HTERT RPE-1 (cell line): Measurements from ENCODE around the gene NMNAT3.

Source experiments
- in situ Hi-C: fragments of 300-500 bp; cut with MboI; formaldehyde crosslinking; loops from 4 replicates; pipeline ENCODE4 v1.14.3; 2020; ENCODE audit warnings: low sequenced_read_pairs

The NMNAT3 gene

DNA sequence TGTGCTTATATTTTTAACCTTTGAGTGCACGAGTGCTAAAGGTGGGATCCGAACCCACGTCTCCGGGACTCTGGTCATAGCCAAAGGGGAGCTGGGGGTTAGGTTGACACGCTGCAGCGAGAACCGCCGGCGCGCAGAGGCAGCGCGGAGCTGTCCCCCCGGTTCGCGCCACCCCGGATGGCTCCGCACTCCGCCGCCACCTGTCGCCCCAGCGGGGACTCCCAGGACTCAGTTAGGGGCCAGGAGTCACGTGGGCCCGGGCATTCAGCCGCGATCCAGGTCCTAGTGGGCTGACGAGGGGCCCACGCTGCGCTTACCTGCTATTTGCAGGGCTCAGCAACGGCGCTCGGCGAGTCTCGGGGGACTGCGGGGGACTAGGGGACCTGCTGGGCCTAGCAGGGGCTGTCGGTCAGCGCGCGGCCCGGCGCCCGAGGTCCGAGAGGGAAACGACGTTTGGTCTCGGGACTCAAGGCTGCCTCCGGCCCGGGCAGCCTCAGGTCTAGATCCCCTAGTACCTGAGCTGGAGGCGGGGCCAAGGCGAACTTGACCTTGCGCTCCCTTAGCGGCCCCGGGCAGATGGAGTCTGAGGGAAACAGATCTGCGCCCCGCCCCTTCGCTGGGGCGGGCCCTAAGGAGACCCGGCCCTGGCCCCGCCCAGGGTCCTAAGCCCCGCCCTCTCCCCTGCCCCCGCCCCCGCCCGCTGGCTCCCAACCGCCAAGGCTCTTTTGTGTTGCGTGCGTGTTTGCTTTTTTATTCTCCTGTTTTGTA is at the start of gene NMNAT3:
TSS of gene NMNAT3 (minus strand) at position 585 of the 768 bp plus-strand sequence. CDS start 50,248 bp downstream, outside the sequence.
- in situ Hi-C loops = no loop called here

DNA sequence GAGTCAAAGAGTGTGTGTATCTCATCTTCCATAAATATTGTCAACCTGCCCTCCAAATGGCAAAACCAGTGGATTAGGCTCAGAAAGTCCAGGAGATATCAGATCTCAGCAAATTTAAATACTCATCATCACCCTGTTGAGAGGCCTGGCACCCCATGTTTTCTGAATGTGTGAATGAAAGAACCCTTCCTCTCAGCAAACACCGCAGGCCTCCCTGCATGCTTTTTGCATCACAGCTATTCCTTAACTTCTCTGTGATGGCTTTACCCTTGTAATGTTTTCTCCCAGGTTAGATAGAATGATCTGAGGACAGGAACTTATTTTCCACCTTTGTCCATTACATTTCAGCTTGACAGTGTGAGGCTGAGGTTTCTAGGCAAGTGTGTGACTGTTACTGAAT is 43.6 kb upstream of the NMNAT3 start:
- in situ Hi-C loops = no loop called here

DNA sequence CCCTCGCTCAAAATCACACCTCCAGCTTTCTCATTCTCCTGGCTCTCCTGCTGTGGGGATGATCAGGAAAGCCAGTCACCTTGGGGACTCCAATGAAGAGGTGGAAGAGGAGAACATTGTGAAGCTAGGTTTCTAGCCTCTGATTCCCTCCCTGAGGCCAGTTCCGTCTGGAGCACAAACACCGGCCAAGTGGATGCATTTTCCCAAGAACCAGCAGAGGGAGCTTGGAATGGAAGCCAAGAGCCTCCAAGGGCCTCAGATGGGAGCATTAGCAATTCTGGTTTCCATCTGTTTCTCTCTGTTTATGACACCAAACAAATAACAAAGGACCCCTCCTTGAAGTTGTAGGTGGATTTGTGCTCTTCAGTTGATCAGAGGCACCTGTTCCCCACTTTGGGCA is 40.6 kb upstream of the NMNAT3 start:
- in situ Hi-C loops = no loop called here

DNA sequence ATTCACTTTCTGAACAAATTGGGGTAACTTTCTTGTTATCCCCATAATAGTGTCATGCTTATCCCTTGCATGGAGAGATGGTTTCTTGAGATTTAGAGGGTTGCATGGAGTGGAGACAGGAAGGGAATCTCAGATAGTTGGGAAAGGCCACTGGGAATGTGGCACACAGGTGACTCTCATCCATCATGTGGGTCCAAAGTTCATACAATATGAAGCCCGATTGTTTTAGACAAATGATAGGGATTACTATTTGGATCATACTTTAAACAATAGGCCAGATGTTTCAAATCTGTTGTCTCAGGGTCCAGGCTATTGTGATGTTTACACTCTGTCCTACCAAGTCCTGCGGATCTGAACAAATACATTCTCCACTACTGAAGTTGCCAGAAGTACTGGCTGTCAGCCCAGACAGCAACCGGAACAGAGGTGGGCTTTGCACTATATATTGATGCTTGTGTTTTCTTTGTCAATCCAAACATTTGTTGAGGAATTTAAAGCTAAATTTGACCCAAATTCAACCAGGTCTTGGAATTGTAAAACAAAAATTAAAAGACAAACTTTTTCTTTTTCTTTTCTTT is 39.2 kb upstream of the NMNAT3 start:
- in situ Hi-C loops = no loop called here

DNA sequence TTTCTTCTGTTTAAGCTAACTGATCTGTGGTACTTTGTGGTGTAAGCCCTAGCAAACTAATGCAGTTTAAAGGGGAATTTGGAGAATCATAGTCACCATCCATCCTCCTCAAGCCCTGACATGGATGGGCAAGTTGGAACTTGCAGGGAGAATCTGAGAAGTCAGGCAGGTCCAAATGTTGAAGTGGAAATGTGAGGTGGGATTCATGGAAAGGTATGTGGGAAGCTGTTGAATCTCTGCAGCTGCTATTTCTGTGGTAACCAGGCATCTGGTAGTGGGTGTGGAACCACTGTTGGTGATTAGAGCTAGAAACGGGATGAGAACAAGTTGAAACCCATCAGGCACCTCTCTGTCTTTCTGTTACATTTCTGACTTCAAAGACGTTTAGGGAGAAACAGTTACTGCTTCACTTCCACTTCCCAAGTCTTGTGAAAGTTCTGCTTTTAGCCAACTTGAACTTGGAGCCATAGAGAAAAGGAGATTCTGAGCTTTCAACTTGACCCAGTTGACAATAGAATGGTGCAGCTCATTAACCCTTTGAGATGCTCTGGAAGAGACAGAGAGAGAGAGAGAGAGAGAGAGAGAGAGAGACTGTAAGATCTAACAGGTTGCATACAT is 38.1 kb upstream of the NMNAT3 start:
- in situ Hi-C loops = no loop called here

DNA sequence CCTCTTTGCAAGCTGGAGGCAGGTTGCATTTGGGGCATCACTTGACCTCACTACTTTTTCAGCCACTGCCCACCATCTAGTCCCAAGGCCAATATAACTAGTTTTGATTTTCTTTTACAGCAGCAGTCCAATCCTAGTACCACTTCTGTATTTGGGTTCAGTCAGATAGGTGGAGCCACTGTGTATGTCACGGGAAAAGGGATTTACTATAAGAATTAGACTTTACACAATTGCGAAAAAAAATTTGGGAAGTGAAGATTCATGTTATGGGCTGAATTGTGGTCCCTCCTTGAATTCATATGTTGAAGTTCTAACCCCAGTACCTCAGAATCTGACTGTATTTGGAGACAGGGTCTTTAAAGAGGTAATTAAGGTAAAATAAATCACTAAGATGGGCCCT is 37.4 kb upstream of the NMNAT3 start:
- in situ Hi-C loops = no loop called here

DNA sequence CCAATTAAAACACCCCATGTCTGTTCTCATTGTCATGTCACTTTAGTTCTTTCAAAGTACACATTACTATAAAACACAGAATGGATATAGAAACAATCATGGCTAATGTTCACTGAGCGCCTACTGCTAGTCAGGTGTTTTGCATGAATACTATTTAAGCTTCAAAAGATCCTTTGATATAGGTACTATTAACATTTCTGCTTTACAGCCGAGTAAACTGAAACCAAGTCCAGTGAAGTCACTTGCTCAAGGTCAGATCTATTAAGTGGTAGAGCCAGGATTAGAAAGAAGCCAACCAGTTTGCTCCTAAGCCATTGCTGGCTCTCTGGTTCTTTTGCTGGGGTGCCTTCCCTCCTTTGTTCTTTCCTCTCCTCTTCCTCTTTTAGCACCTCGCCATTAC is 32.4 kb upstream of the NMNAT3 start:
- in situ Hi-C loops = no loop called here

DNA sequence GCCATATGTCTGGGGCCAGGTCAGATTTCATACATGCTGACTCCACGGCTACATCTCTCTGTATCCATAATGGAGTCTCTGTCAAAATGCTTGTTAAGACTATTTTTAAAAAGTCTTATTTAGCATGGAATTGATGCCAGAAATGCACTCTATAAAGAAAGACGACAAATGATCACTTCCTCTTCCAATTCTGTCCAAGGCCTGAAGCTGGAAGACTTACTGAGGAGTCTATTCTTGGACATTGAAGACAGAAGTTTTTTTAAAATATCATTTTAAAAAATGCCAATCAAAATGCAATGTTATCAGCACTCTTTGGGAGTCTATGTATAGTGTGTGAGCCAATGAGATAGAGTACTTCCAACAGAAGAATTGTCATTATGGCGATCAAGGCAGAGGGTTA is 27.9 kb upstream of the NMNAT3 start:
- in situ Hi-C loops = no loop called here

DNA sequence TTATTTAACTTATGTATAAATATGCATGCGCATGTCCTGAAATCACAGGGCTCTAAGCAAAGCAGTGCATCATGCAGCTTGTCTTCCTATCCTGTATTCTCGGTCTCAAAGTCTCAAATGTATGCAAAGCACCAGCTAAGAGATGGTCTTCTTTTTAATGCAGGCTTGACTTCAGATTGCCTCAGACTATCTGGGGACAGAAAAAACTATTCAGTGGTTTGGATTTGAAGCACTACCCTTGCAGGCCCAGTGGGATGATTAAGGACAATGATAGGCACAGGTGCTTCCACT is 18.5 kb upstream of the NMNAT3 start:
- in situ Hi-C loops = no loop called here

DNA sequence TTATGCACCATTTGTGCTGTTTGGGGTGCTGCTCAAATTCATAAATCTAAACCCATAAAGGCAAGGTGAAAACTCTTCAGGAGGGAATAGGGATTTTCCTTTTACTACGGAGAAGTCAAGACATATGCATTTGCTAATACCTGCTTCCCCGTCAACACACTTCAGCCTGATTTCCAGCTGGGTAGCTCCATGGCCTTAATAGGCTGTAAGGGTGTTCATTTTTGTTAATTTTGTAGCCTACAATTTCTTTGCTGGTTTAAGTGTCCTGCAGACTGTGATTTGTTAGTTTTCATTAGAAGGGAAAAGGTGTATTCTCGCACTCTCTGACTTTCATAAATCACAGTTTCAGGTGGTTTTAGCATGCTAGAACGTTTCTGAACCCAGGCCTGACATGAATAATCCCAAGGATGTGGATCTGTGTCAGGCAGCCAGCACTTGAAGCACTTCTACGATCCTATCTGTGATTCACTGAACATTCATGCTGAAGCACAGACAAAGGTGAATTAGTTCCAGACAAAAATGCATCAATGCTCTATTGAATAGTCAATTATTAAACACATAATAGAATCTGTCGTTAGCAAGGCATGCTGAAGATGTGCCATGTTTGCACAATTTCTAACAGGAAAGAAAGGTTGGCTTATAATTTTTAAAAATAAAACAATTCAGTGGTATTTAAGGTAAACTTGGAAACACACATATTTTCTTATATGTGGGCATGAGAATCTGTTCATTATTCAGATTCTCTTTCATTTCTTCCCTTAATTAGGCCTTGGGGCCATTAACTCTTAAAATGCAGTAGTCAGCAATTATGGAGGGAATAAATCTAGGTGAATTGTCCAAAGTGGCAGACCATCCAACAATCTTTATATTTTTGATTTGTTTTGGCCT is 17.9 kb upstream of the NMNAT3 start:
- in situ Hi-C loops = no loop called here

DNA sequence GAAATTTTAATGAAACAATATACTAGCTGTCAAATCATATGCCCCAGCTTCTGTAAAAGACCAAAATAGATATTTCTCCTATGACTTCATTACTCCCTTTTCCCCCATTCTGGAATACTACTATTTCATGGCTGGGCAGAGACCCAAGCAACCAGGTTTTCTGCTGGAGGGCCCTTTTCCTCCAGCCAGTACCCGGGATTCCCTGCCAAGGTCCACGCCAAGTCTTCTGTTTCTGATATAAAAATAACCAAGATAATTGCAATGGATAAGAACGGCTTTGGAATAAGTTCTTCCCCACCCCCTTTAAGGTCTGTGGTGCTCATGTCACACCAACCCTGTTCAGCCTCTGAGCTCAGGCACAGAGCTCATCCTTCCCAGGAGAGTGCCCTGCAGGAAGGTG is 17.2 kb upstream of the NMNAT3 start:
- in situ Hi-C loops = no loop called here

DNA sequence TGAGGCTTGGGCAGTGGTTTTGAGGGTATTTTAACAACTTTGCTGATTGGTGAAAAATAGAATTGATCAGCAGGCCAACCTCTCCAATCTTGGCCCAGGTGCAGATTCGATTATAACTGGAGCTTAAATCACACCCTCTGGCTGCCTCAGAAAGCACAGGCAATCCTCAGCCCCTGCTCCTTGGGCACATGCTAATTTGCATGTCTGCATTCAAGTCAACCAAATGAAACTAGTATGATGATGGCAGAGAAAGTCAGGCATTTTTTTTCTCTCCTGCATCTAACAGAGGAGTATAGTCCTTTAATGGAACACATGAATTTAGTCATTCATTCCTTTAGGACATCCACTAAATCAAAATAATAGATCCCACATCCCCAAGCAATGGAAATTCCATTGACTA is 16.8 kb upstream of the NMNAT3 start:
- in situ Hi-C loops = no loop called here

DNA sequence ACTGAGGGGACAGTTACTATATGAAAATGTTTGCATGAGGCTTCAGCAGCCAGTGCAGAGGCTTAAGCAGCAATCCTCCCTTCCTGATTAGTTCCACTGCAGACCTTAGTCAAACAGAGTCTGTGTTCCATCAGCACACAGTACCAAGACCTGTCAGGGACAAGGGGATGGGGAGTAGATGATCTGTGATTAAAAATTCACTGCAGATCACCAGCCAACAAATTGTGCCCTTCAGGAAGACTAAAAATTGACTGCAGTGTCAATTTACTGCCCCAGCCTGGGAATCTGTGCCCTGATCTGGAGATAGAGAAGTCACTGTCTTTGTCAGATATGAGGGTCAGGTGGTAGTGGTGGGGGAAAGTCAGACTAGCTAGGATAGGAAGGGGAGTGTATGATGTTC is 13.8 kb upstream of the NMNAT3 start:
- in situ Hi-C loops = no loop called here

DNA sequence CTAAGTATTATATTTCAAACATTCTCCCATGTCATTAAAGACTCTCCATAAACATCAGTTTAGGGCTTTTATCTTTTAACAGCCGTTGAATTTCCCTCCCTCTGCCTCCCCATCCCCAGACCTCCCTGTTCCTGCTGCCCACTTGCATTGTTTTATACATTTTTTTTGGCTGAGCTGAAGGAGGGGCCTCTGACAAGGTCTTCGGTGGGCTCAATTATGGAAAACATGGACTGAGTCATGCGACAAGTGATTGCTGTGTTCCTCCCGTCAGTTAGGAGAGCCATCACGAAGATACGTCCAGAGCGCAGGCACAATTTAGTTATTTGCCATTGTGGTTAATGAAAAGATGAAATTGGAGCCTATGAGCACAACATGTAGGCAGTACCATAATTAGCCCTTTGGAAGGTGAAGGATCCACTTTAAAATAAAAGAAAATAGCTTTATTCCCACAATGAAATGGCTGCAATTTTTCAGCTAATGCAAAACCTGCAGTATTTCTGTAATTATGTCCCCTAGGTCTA is 12.0 kb upstream of the NMNAT3 start:
- in situ Hi-C loops = no loop called here

DNA sequence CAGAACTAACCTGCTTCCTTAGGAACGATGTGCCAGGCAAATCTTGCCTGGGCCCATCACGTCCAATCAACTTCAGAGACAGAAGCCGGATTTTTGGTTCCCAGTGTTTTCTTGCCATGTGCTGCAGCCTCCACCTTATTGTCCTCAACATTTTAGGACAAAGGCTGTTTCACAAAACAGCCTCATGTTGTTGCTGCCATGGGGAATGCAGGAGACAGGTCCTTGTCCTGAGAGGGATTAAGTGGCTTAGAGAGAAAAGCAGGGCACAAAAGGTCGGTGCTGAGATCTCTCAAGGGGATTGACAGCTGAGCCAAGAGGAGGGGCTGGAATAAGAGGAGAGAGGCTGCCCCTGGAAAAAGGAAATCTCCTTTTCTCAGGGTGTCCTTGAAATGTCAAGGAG is 11.3 kb upstream of the NMNAT3 start:
- in situ Hi-C loops = no loop called here

DNA sequence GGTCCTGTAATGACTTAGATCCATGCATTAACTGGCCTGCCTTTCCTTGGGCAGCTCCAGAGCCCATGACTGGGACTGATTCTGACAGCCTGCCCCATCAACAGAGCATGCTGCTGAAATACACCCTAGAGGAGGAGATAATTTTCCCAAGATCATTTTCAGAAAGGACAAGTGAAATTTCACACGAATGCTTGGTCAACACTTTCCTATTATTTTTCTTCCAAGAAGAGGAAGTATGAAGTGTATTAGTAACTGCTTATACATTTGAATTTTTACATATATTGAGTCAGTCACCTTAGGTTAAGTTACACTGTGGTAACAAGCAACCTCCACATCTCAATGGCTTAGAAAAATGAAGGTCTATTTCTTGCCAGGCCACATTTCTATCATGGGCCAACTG is 9.7 kb upstream of the NMNAT3 start:
- in situ Hi-C loops = no loop called here

DNA sequence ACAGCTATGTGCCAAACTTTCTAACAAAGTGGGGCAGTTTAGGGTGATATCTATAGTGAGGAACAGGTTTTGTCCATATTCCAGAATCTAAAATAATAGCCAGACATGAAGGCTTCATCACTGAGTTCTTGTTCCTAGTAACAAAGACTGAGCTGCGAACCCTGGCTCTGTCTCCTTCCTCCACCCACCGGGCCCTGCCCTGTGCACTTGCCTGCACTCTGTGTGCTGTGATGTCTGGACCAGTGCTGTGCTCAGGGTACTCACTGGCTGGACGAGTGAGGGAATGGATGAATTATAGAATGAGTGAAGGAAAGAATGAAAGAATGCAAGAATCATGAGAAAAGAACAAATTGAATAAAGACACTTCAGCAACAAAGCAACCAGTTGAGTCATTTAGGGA is 8.9 kb upstream of the NMNAT3 start:
- in situ Hi-C loops = no loop called here

DNA sequence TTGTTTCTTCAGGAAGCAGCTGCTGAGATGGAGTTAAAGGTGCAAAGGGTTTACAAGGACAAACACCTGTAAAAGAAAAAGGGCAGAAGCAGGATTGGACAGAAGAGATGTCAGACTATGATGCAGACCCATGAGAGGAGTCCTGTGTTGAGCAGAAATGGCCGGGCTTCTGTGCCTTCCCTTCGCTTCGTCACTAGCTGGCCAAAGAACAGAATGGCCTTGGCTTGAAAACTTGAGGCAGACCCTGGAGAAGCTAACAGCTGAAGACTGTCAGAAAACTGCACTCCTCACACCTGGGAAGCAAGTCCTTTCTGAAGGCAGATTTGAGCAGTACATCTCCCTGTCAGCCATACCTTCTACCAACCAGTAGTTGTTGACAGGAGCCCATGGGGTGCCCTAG is 8.4 kb upstream of the NMNAT3 start:
- in situ Hi-C loops = no loop called here

DNA sequence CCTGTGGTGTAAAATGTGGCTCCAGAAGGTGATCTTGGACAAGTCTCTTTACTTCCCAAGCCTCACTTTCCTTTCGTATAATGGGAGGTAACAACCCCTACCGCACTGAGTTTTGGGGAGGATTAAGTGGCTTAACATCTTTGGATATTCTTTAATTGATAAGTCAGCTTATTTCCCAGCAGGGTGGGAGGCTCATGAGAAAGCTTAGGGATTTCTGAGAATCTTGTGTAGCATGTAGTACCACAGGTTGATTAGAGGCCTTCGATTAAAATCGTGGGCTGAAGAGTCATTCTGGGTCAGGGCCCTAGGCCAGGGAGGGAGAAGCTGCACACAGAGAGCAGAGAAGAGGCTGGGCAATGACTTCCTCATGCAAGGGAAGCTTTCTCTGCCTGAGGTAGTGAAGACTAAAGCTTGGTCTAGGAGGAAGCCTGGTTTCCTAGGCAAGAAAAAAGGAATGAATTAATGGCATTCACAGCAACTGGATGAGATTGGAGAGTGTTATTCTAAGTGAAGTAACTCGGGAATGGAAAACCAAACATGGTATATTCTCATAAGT is 1.5 kb upstream of the NMNAT3 start:
- in situ Hi-C loops = no loop called here

DNA sequence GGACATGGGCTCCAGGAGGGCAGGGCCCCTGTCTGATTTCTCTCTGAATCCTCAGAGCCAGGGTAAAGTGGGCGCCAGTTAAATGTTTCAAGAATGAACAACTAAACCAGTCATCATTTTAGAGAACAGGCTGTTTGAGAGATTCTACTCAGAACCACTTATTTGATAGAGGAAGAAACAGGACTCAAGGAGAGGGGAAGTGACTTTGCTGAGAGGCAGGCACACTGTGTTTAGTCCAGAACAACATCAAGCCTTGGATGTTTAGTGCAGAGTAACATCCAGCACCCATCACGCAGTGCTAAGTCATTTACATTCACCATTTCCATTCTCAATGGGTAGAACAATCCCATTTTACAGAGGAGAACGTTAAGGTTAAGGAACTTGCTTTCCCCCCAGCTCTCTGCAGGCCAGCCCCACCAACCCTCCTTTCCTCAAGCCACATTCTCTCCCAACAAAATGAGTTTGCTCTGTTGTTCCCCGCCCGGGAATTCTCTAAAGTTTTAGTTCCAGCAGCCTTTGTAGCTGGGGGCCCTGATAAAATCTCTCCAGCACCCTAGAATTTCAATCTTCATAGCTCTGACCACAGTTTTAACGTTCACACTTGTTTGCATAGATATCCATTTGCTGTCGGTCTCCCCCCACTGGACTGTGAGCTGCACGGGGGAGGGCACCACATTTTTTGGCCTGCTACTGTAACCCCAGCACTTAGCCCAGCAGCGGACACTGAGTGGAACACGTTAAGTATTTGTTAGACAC is 962 bp downstream of the NMNAT3 start:
- in situ Hi-C loops = no loop called here
